Neural cell (in vitro differentiated cells): ENCODE data around the gene SH3BGR. TPM values are rescaled to one million over a fixed set of nuclear protein-coding genes. Genes with fewer than 3 reads are reported as not detected.

Experiments used
- H2AFZ ChIP-seq: fragments of 200-600, 300-800 bp; sonication (generic), shearing (Covaris generic); 2 replicates; pipeline ENCODE4 v1.6.0; 2014; ENCODE audit warnings: low read depth, mild to moderate bottlenecking, antibody characterized with exemption, low read length, moderate library complexity
- H3F3A ChIP-seq: fragments of 200-600 bp; shearing (Covaris generic); 2 replicates; pipeline ENCODE4 v1.6.1; 2016; ENCODE audit warnings: mild to moderate bottlenecking, moderate library complexity, mixed read lengths, antibody characterized with exemption, low read length; ENCODE audit not compliant: insufficient read depth, poor library complexity, severe bottlenecking
- H3K27ac ChIP-seq: fragments of 200-600, 300-800 bp; sonication (generic), shearing (Covaris generic); 2 replicates; pipeline ENCODE4 v1.5.1; 2014; ENCODE audit warnings: mild to moderate bottlenecking, low read length, moderate library complexity
- H3K27me3 ChIP-seq: fragments of 300-800, 200-600 bp; sonication (generic), shearing (Covaris generic); 2 replicates; pipeline ENCODE4 v1.6.0; 2014; ENCODE audit warnings: mild to moderate bottlenecking, low read depth, low read length, moderate library complexity; ENCODE audit not compliant: insufficient read depth
- H3K36me3 ChIP-seq: fragments of 300-800, 200-600 bp; sonication (generic), shearing (Covaris generic); 2 replicates; pipeline ENCODE4 v1.5.1; 2014; ENCODE audit warnings: mild to moderate bottlenecking, antibody characterized with exemption, low read length, moderate library complexity; ENCODE audit not compliant: insufficient read depth
- H3K4me2 ChIP-seq: fragments of 300-800, 200-600 bp; sonication (generic), shearing (Covaris generic); 2 replicates; pipeline ENCODE4 v1.6.0; 2014; ENCODE audit warnings: mild to moderate bottlenecking, low read length
- H3K4me3 ChIP-seq: fragments of 300-800, 200-600 bp; sonication (generic), shearing (Covaris generic); 2 replicates; pipeline ENCODE4 v1.5.1; 2014; ENCODE audit warnings: mild to moderate bottlenecking, low read length, moderate library complexity
- H3K79me2 ChIP-seq: fragments of 200-600 bp; shearing (Covaris generic); replicated peaks from 2 replicates; pipeline ENCODE4 v1.6.0; 2014; ENCODE audit warnings: mild to moderate bottlenecking, low read length, moderate library complexity; ENCODE audit not compliant: insufficient read depth
- H3K9ac ChIP-seq: fragments of 300-800, 200-600 bp; sonication (generic), shearing (Covaris generic); 2 replicates; pipeline ENCODE4 v1.6.1; 2016; ENCODE audit warnings: mild to moderate bottlenecking, low read length, mixed read lengths
- H3K9me2 ChIP-seq: fragments of 200-600 bp; shearing (Covaris generic); 2 replicates; pipeline ENCODE4 v1.6.1; 2016; ENCODE audit warnings: mild to moderate bottlenecking, low read length, mixed read lengths; ENCODE audit not compliant: insufficient read depth
- H3K9me3 ChIP-seq: fragments of 200-600, 300-800 bp; sonication (generic), shearing (Covaris generic); 2 replicates; pipeline ENCODE4 v1.6.1; 2016; ENCODE audit warnings: mild to moderate bottlenecking, mixed run types, low read length, moderate library complexity, mixed read lengths
- H4K20me1 ChIP-seq: fragments of 200-600 bp; shearing (Covaris generic); 2 replicates; pipeline ENCODE4 v1.6.1; 2016; ENCODE audit warnings: mild to moderate bottlenecking, mixed run types; ENCODE audit not compliant: insufficient read depth
- CTCF ChIP-seq: fragments of 450-650 bp; IDR thresholded peaks from 2 replicates; pipeline ENCODE4 v1.5.1; 2014; ENCODE audit warnings: antibody characterized with exemption, mild to moderate bottlenecking, moderate library complexity; ENCODE audit not compliant: poor library complexity, severe bottlenecking
- EP300 ChIP-seq: fragments of 450-650 bp; conservative IDR thresholded peaks from 2 replicates; pipeline ENCODE4 v1.6.1; 2014; ENCODE audit warnings: antibody characterized with exemption, mild to moderate bottlenecking, moderate library complexity; ENCODE audit not compliant: poor library complexity, severe bottlenecking
- EZH2 ChIP-seq: fragments of 200-600, 300-800 bp; shearing (Covaris generic), sonication (generic); IDR thresholded peaks from 2 replicates; pipeline ENCODE4 v1.6.1; 2014; ENCODE audit warnings: antibody characterized with exemption, low read length, borderline replicate concordance, mild to moderate bottlenecking; ENCODE audit not compliant: insufficient read depth, poor library complexity, severe bottlenecking
- MXI1 ChIP-seq: fragments of 450-650 bp; conservative IDR thresholded peaks from 2 replicates; pipeline ENCODE4 v1.6.1; 2014; ENCODE audit warnings: antibody characterized with exemption, mild to moderate bottlenecking; ENCODE audit not compliant: poor library complexity, severe bottlenecking
- POLR2AphosphoS5 ChIP-seq: IDR thresholded peaks from 2 replicates; pipeline ENCODE4 v1.6.1; 2012
- RAD21 ChIP-seq: fragments of 450-650 bp; conservative IDR thresholded peaks from 2 replicates; pipeline ENCODE4 v1.6.1; 2014; ENCODE audit warnings: antibody characterized with exemption, mild to moderate bottlenecking, moderate library complexity
- REST ChIP-seq: IDR thresholded peaks from 2 replicates; pipeline ENCODE4 v1.6.1; 2012; ENCODE audit warnings: borderline replicate concordance
- SMC3 ChIP-seq: fragments of 450-650 bp; conservative IDR thresholded peaks from 2 replicates; pipeline ENCODE4 v1.6.1; 2014; ENCODE audit warnings: antibody characterized with exemption, mild to moderate bottlenecking, moderate library complexity; ENCODE audit not compliant: poor library complexity
- TAF1 ChIP-seq: IDR thresholded peaks from 2 replicates; pipeline ENCODE4 v1.6.1; 2012; ENCODE audit warnings: low read depth
- polyA plus RNA-seq: library from polyadenylated mRNA; depleted of rRNA; stranded (reverse); fragments of >200 nt; gene quantifications from 2 replicates; pipeline ENCODE4 v1.2.3, GENCODE V29; 2014

Gene SH3BGR
- polyA plus RNA-seq, 1 donor from 2014 or later: 13.8 TPM

- Histone ChIP-seq H4K20me1 (no peaks in the 10 kb centered on the region), H3K4me3 (no peak overlapping the region), H3K9me3 (no peaks in the 10 kb centered on the region), H3K9ac (no peak overlapping the region), H2AFZ (no peak overlapping the region), H3K27ac (no peak overlapping the region), H3K79me2 (no peaks in the 10 kb centered on the region), H3K36me3 (no peaks in the 10 kb centered on the region), H3K9me2 (no peaks in the 10 kb centered on the region), H3F3A (no peaks in the 10 kb centered on the region), H3K27me3 (no peaks in the 10 kb centered on the region), H3K4me2 (no peak overlapping the region)
- no peak for TF ChIP-seq CTCF
- no peak for TF ChIP-seq REST
- no peak for TF ChIP-seq RAD21
- TF ChIP-seq EP300: no peak
- TF ChIP-seq TAF1: no peak
- no peak for TF ChIP-seq POLR2AphosphoS5
- no peak for TF ChIP-seq MXI1
- TF ChIP-seq SMC3: no peak
- TF ChIP-seq EZH2: no peak
These were observed 111.3 kb downstream of the SH3BGR start for GRCh38 chr21:39562791-39563770.

GRCh38 chr21:39564200-39564599, 112.4 kb downstream of the SH3BGR start:
- H3K27me3 ChIP-seq: no peaks in the 10 kb centered on the region
- H3K27ac ChIP-seq: no peak overlapping the region
- H3F3A ChIP-seq: no peaks in the 10 kb centered on the region
- H2AFZ ChIP-seq: no peak overlapping the region
- no peaks in the 10 kb centered on the region for H3K9me3 ChIP-seq
- no peaks in the 10 kb centered on the region for H3K9me2 ChIP-seq
- no peak overlapping the region for H3K4me3 ChIP-seq
- no peak overlapping the region for H3K4me2 ChIP-seq
- TF ChIP-seq POLR2AphosphoS5 (no peak), MXI1 (no peak), REST (no peak), TAF1 (no peak), EZH2 (no peak), SMC3 (no peak), EP300 (no peak), RAD21 (no peak), CTCF (no peak)
- no peak overlapping the region for H3K9ac ChIP-seq
- no peaks in the 10 kb centered on the region for H3K79me2 ChIP-seq
- no peaks in the 10 kb centered on the region for H4K20me1 ChIP-seq
- no peaks in the 10 kb centered on the region for H3K36me3 ChIP-seq
